ENCODE measurements around the gene ABHD3. TPM values are rescaled to one million over a fixed set of nuclear protein-coding genes. Genes with fewer than 3 reads are reported as not detected.

The ABHD3 gene
- total and polyA plus RNA-seq, 2 of the 8 experiments (the other 6 are each of a cell fraction or from before 2014, with no cell fraction given): 8.4 to 12.1 TPM

DNA sequence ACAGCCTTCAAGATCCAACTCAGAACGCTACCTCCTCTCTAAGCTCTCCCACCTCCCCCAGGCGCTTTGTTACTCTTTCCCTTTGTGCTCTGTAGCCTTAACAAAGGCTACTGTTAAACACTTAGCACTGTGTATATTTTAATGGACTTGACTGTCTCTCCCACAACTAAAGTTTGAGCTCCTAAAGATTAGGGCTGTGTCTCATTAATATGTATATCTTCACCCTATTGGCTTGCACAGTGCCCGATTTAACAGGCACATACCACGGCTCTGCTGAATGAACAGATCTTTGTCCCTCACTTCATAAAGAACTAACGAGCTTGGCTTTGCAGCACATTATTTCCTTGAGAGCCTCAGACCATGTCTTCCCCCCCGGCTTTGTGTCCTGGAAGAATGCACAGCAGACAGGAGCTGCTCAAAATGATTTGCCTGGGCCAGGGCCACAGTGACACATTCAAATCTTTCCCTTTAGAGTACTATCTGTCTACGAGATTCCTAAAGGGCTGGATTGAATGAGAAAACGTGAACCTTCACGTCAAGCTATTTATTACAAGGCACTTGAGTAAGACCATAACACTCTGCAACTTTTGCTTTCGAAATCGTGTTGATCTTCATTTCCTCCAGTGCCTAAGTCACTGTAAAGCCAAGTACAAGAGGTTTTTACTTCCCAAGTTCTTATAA, 22.1 kb downstream of the ABHD3 start:
- Histone ChIP-seq H2AK5ac (ENCODE audit: low read depth, low read length) (no peak overlapping the region), H3K4me3 (ENCODE audit: extremely low read depth in 1 of 4, insufficient read depth in 2 of 4, low read depth in 3 of 4, low read length in 4 of 4) (no peak overlapping the region), H3K23ac (ENCODE audit: insufficient read length) (no peak overlapping the region), H4K8ac (ENCODE audit: extremely low read depth, insufficient read depth, low read length) (no peak overlapping the region), H3K9ac (replicated peaks in 1 of 4; ENCODE audit: extremely low read depth in 1 of 4, low read depth in 3 of 4, low read length in 3 of 4) (no peak overlapping the region), H2BK20ac (ENCODE audit: low read length) (0 out of 2 replicates have a peak overlapping the region, but pooled peaks have one; percentile 52), H3K79me1 (ENCODE audit: low read depth, low read length) (no peaks in the 10 kb centered on the region), H3K27ac (ENCODE audit: low read depth, low read length) (no peak overlapping the region), H3K36me3 (ENCODE audit: control insufficient read depth in 2 of 4, insufficient read depth in 4 of 4, low read length in 3 of 4) (no peaks in the 10 kb centered on the region), H2BK120ac (replicated peaks; ENCODE audit: low read depth, low read length) (no peak overlapping the region), H3K18ac (ENCODE audit: extremely low read depth, low read length) (no peak overlapping the region), H3K4me1 (replicated peaks in 1 of 4; ENCODE audit: control insufficient read depth in 3 of 4, insufficient read depth in 4 of 4, low read length in 3 of 4) (peaks cover 0 to 4% (median 2%) of the 10 kb centered on the region in 4 experiments; a peak in 2 of 7 replicates), H2BK5ac (ENCODE audit: low read depth, low read length) (no peak overlapping the region), H3K79me2 (ENCODE audit: control insufficient read depth in 1 of 2, insufficient read depth in 2 of 2, low read length in 2 of 2) (no peaks in the 10 kb centered on the region), H3K23me2 (ENCODE audit: low read depth, low read length) (no peaks in the 10 kb centered on the region), H4K5ac (ENCODE audit: insufficient read length, low read depth, low read length) (no peak overlapping the region), H3K9me3 (ENCODE audit: insufficient read depth in 2 of 2, low read depth in 1 of 2, low read length in 1 of 2) (no peaks in the 10 kb centered on the region), H2AFZ (ENCODE audit: low read length) (no peak overlapping the region), H3K56ac (replicated peaks; ENCODE audit: insufficient read length, low read depth, low read length) (no peak overlapping the region), H4K91ac (replicated peaks; ENCODE audit: insufficient read length, low read length) (no peak overlapping the region), H4K20me1 (replicated peaks in 1 of 2; ENCODE audit: control insufficient read depth in 1 of 2, insufficient read depth in 2 of 2, low read length in 2 of 2) (peaks cover 0 to 2% of the 10 kb centered on the region in 2 experiments), H3K4me2 (ENCODE audit: insufficient read depth in 1 of 2, low read depth in 2 of 2, low read length in 2 of 2) (peak overlapping the region in 1 of 2 experiments; percentile 52; a peak in 2 of 4 replicates), H2BK12ac (ENCODE audit: low read depth, low read length) (no peak overlapping the region), H2BK15ac (ENCODE audit: low read length) (no peak overlapping the region), H3K14ac (ENCODE audit: insufficient read length) (no peak overlapping the region), H3K4ac (replicated peaks; ENCODE audit: insufficient read length, low read depth, low read length) (no peak overlapping the region), H3K27me3 (replicated peaks in 1 of 4; ENCODE audit: control insufficient read depth in 3 of 4, extremely low read depth in 1 of 4, insufficient read depth in 3 of 4, low read length in 3 of 4) (no peaks in the 10 kb centered on the region)
- 77% methylated on average over 11 of the region's 11 CpGs; no CpG with 5 or more reads in 1 of the 2 experiments for WGBS, 2 experiments (ENCODE audit: extremely low coverage in 1 of 2, insufficient coverage in 1 of 2, insufficient read length in 1 of 2, insufficient replicate concordance in 2 of 2, low coverage in 1 of 2, low lambda C conversion rate in 2 of 2, missing lambda C conversion rate in 1 of 2)
- ChIA-PET CTCF (ENCODE audit: partially characterized antibody) (interaction anchor here (1.0 to 3.1 kb wide), 4 partner anchors 11 to 29 kb away, joined by 3 to 8 read pairs (median 3); no protein-coding TSS in a partner anchor), POLR2A (ENCODE audit: partially characterized antibody) (interaction anchor here (0.8 to 1.1 kb wide), 4 partner anchors 12 to 21 kb away, joined by 3 read pairs; no protein-coding TSS in a partner anchor)
- no peak for DNase-seq (ENCODE audit: low read depth in 1 of 2, low spot score in 2 of 2)
- FAIRE-seq: no peak

Measured in H1 (cell line).